ENCODE data around the gene RERG. TPM values are rescaled to one million over a fixed set of nuclear protein-coding genes. Genes with fewer than 3 reads are reported as not detected.

RERG gene
- total RNA-seq, 4 donors from 2014 or later = 2.9 to 16.5 (median 11.4) TPM

GRCh38 chr12:15234508-15234907 is 13.3 kb upstream of the RERG start:
- TF ChIP-seq CTCF (IDR thresholded peaks at IDR 0.05) (no peak), POLR2A (IDR thresholded peaks at IDR 0.05) (no peak)
- intact Hi-C loops (cut with DNase I; ENCODE audit: low total_unique reads) = no loop called here
- WGBS, 2 donors = 84 to 100% methylated on average over 4 of the region's 4 CpGs
- no peak overlapping the region for H3K4me3 ChIP-seq (ENCODE audit: low read depth, poor library complexity, severe bottlenecking)
- no peak for DNase-seq (ENCODE audit: low spot score in 2 of 2)

DNA sequence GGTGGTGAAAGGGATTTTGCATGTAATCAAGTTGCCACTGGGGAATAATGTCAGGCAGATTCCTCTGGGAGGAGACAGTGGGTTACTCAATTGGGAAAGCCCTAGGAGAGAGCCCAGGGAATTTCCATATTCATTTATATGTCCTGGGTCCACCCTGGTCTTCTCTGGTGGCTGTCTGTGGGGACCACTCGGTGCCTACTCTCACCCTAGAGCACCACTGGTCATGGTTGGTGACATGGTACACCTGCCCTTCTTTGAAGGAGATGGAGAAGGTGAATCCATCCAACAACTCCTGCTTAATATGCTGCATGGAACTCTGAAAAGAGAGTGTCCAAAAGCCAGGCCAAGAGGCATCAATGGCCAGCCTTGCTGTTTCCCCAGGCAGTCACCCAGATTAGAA is 12.8 kb upstream of the RERG start:
- H3K4me3 ChIP-seq (ENCODE audit: low read depth, poor library complexity, severe bottlenecking) = no peak overlapping the region
- DNase-seq (ENCODE audit: low spot score in 2 of 2) = no peak
- TF ChIP-seq POLR2A (IDR thresholded peaks at IDR 0.05) (no peak), CTCF (IDR thresholded peaks at IDR 0.05) (no peak)
- intact Hi-C loops (cut with DNase I; ENCODE audit: low total_unique reads) = no loop called here
- 79 to 80% methylated on average over 1 of the region's 1 CpG for WGBS, 2 donors

DNA sequence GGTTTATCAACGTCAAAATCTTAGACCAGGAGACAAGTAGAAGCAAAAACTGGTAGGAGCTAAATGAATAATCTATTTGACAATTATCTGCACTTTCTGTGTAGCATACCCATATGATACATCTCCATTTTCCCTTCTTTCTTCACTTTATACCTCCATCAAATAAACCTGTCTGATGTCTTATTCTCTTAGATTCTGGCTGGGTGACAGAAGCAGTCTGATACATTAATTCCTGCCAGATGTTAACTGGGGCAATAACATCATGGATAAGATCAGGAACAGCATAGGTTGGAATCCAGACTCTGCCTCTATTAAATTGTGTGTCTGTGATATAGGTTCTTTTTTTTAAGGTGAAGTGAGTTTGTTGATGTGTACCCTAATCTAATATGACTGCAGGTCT is 11.7 kb upstream of the RERG start:
- intact Hi-C loops (cut with DNase I; ENCODE audit: low total_unique reads) = no loop called here
- no peak for TF ChIP-seq POLR2A (IDR thresholded peaks at IDR 0.05)
- TF ChIP-seq CTCF (IDR thresholded peaks at IDR 0.05) = no peak
- DNase-seq (ENCODE audit: low spot score in 2 of 2) = no peak
- no peak overlapping the region for H3K4me3 ChIP-seq (ENCODE audit: low read depth, poor library complexity, severe bottlenecking)
- 21 to 33% methylated on average over 1 of the region's 1 CpG for WGBS, 2 donors

DNA sequence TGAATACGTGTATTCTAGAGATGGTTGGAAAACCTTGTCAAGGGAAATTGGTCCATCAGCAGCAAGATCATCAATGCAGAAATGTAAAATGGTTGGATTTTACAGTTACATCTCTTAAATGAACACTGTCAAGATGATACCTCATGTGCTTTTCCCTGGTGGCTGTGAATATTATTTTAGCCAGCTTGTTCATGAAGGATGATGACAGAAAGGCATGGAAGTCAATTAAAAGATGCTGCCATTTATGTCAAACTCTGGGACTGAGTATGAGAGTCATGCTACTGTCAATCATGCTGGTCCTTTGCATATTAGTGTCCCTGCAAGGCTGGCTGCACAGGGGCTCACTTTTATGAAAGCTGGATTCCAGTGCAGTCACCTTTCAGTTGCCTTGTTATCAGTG is 10.3 kb upstream of the RERG start:
- intact Hi-C loops (cut with DNase I; ENCODE audit: low total_unique reads) = no loop called here
- TF ChIP-seq CTCF (IDR thresholded peaks at IDR 0.05) (no peak), POLR2A (IDR thresholded peaks at IDR 0.05) (no peak)
- no peak for DNase-seq (ENCODE audit: low spot score in 2 of 2)
- WGBS, 2 donors = 78 to 86% methylated on average over 1 of the region's 1 CpG
- H3K4me3 ChIP-seq (ENCODE audit: low read depth, poor library complexity, severe bottlenecking) = no peak overlapping the region

DNA sequence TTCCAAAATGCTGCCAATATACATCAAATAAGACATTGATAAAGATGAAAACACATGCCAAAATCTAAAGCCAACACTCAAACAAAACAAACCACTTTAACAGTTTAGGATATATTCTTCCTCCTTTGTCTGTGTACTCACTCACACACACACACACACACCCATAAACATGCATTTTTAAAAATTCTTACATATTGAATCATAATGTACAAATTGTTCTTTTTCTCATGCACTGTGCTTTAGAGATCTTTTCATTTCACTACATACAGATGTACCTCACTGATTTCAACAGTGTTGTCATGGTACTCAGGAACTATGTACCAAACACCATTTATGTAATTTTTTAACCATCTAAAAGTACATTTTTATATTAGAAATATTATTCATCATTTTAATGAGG is 9.5 kb upstream of the RERG start:
- intact Hi-C loops (cut with DNase I; ENCODE audit: low total_unique reads) = no loop called here
- DNase-seq (ENCODE audit: low spot score in 2 of 2) = no peak
- no peak overlapping the region for H3K4me3 ChIP-seq (ENCODE audit: low read depth, poor library complexity, severe bottlenecking)
- TF ChIP-seq POLR2A (IDR thresholded peaks at IDR 0.05) (no peak), CTCF (IDR thresholded peaks at IDR 0.05) (no peak)

- no peak overlapping the region for H3K4me3 ChIP-seq (ENCODE audit: low read depth, poor library complexity, severe bottlenecking)
- no peak for DNase-seq (ENCODE audit: low spot score in 2 of 2)
- intact Hi-C loops (cut with DNase I; ENCODE audit: low total_unique reads) = no loop called here
- no peak for TF ChIP-seq POLR2A (IDR thresholded peaks at IDR 0.05)
- no peak for TF ChIP-seq CTCF (IDR thresholded peaks at IDR 0.05)
Measured at GRCh38 chr12:15230137-15230536, 8.9 kb upstream of the RERG start.

All from lower leg skin (tissue), 4 donors.